Measurements from ENCODE around the gene TRIM63. TPM values are rescaled to one million over a fixed set of nuclear protein-coding genes. Genes with fewer than 3 reads are reported as not detected.
A peak's percentile ranks its signal among the peaks of the same experiment; 100 is the strongest.

Gene TRIM63
- total and polyA plus RNA-seq, 2 of the 13 experiments (the other 11 are each of a cell fraction or from before 2014, with no cell fraction given), result not detected

- Histone ChIP-seq H4K20me1 (ENCODE audit: insufficient read depth, low read length) (no peaks in the 10 kb centered on the region), H3K9me3 (ENCODE audit: low read length) (no peaks in the 10 kb centered on the region), H3K27ac (ENCODE audit: extremely low read length, insufficient read depth, low read length) (no peak overlapping the region), H3K27me3 (ENCODE audit: control insufficient read depth in 1 of 2, insufficient read depth in 2 of 2, low read length in 2 of 2) (peaks cover 0 to 20% of the 10 kb centered on the region in 2 experiments; a peak in 4 of 5 replicates), H2AFZ (ENCODE audit: low read length) (no peak overlapping the region), H3K9ac (ENCODE audit: insufficient read depth, low read depth, low read length) (no peak overlapping the region), H3K36me3 (replicated peaks in 1 of 2; ENCODE audit: control insufficient read depth in 1 of 2, insufficient read depth in 2 of 2, low read length in 2 of 2) (no peaks in the 10 kb centered on the region), H3K79me2 (ENCODE audit: insufficient read depth, low read length) (no peaks in the 10 kb centered on the region), H3K4me2 (ENCODE audit: low read depth, low read length) (no peak overlapping the region), H3K4me3 (replicated peaks in 1 of 3; ENCODE audit: insufficient read depth in 1 of 3, low read depth in 2 of 3, low read length in 3 of 3) (no peak overlapping the region), H3K4me1 (ENCODE audit: insufficient read depth, low read length) (no peaks in the 10 kb centered on the region)
- in situ Hi-C loops (cut with HindIII; ENCODE audit: extremely low pct_ligation_motif_present, low pct_unique_long_range_greater_than_20kb) (no loop called here), intact Hi-C loops (cut with micrococcal nuclease; ENCODE audit: unreplicated experiment) (no loop called here)
- CTCF ChIA-PET (ENCODE audit: low intra/inter-chr PET ratio, low total read pairs), result no interaction called here
- TF ChIP-seq YEATS2 (CRISPR knock-in tag; IDR thresholded peaks at IDR 0.05; ENCODE audit: borderline replicate concordance) (no peak), ZNF768 (CRISPR knock-in tag; IDR thresholded peaks at IDR 0.05) (peak; percentile 68; the same call in 1 of the 2 replicates)
- FAIRE-seq, result no peak
- BruUV-seq (replicated peaks), result no TSS peak
- 94% methylated on average over 3 of the region's 3 CpGs for WGBS (ENCODE audit: low lambda C conversion rate)
- no peak for ATAC-seq
- POLR2A ChIA-PET, result no interaction called here
- no peak for DNase-seq (ENCODE audit: low spot score)
Observed at GRCh38 chr1:26089125-26089524, 21.7 kb upstream of the TRIM63 start.

DNA sequence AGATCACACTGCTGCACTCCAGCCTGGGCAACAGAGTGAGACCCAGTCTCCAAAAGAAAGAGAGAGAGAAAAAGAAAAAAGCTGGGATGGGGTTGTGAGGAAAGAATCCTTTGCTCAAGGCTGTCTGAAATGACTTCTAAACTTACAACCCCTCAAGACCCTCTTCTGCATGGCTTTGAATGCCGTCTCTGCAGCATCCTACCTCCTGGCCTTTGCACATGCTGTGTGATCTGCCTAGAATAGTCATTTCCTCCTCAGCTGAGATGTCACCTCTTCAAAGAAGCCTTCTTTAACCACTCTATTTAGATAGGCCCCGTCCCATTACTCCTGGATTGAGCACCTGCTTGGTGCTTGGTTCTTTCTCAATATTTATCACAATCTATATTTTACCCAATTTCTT is 17.4 kb upstream of the TRIM63 start:
- DNase-seq (ENCODE audit: low spot score) (no peak), ATAC-seq (no peak), FAIRE-seq (no peak)
- no peaks in the 10 kb centered on the region; a peak in 2 of 5 replicates for H3K27me3 ChIP-seq (ENCODE audit: control insufficient read depth in 1 of 2, insufficient read depth in 2 of 2, low read length in 2 of 2)
- no peak overlapping the region for H3K27ac ChIP-seq (ENCODE audit: extremely low read length, insufficient read depth, low read length)
- no peak overlapping the region for H2AFZ ChIP-seq (ENCODE audit: low read length)
- intact Hi-C loops (cut with micrococcal nuclease; ENCODE audit: unreplicated experiment), result no loop called here
- POLR2A ChIA-PET, result no interaction called here
- no peak overlapping the region for H3K9ac ChIP-seq (ENCODE audit: insufficient read depth, low read depth, low read length)
- H3K79me2 ChIP-seq (ENCODE audit: insufficient read depth, low read length), result no peaks in the 10 kb centered on the region
- H3K36me3 ChIP-seq (replicated peaks in 1 of 2; ENCODE audit: control insufficient read depth in 1 of 2, insufficient read depth in 2 of 2, low read length in 2 of 2), result no peaks in the 10 kb centered on the region
- no TSS peak for BruUV-seq (replicated peaks)
- no peak overlapping the region for H3K4me2 ChIP-seq (ENCODE audit: low read depth, low read length)
- in situ Hi-C loops (cut with HindIII; ENCODE audit: extremely low pct_ligation_motif_present, low pct_unique_long_range_greater_than_20kb), result no loop called here
- H3K4me1 ChIP-seq (ENCODE audit: insufficient read depth, low read length), result no peaks in the 10 kb centered on the region
- no peak for TF ChIP-seq MTERF4 (CRISPR knock-in tag; IDR thresholded peaks at IDR 0.05)
- TF ChIP-seq ZNF274 (CRISPR knock-in tag; IDR thresholded peaks at IDR 0.05), result no peak
- no peak for TF ChIP-seq TBX2 (CRISPR knock-in tag; IDR thresholded peaks at IDR 0.05; ENCODE audit: borderline replicate concordance)
- TF ChIP-seq DRAP1 (CRISPR knock-in tag; IDR thresholded peaks at IDR 0.05), result no peak
- no peak for TF ChIP-seq NFKBIZ (CRISPR knock-in tag; IDR thresholded peaks at IDR 0.05)
- TF ChIP-seq ZNF782 (CRISPR knock-in tag; IDR thresholded peaks at IDR 0.05; ENCODE audit: borderline replicate concordance), result no peak
- no peak for TF ChIP-seq AFF4 (CRISPR knock-in tag; IDR thresholded peaks at IDR 0.05)
- TF ChIP-seq TOPORS (CRISPR knock-in tag; IDR thresholded peaks at IDR 0.05), result no peak
- TF ChIP-seq EHMT2 (IDR thresholded peaks at IDR 0.05; ENCODE audit: borderline replicate concordance, low read depth, low read length), result no peak
- CTCF ChIA-PET (ENCODE audit: low intra/inter-chr PET ratio, low total read pairs), result no interaction called here
- no peak overlapping the region for H3K4me3 ChIP-seq (replicated peaks in 1 of 3; ENCODE audit: insufficient read depth in 1 of 3, low read depth in 2 of 3, low read length in 3 of 3)
- 11% methylated on average over 2 of the region's 2 CpGs for WGBS (ENCODE audit: low lambda C conversion rate)
- no peaks in the 10 kb centered on the region for H3K9me3 ChIP-seq (ENCODE audit: low read length)
- H4K20me1 ChIP-seq (ENCODE audit: insufficient read depth, low read length), result no peaks in the 10 kb centered on the region
